ENCODE data around the gene HES2. TPM values are rescaled to one million over a fixed set of nuclear protein-coding genes. Genes with fewer than 3 reads are reported as not detected.

The HES2 gene
- total and polyA plus RNA-seq, 9 of the 15 experiments (the other 6 are each of a cell fraction or from before 2014, with no cell fraction given) = 0.05 to 0.18 (median 0.07) TPM; not detected in 4

DNA sequence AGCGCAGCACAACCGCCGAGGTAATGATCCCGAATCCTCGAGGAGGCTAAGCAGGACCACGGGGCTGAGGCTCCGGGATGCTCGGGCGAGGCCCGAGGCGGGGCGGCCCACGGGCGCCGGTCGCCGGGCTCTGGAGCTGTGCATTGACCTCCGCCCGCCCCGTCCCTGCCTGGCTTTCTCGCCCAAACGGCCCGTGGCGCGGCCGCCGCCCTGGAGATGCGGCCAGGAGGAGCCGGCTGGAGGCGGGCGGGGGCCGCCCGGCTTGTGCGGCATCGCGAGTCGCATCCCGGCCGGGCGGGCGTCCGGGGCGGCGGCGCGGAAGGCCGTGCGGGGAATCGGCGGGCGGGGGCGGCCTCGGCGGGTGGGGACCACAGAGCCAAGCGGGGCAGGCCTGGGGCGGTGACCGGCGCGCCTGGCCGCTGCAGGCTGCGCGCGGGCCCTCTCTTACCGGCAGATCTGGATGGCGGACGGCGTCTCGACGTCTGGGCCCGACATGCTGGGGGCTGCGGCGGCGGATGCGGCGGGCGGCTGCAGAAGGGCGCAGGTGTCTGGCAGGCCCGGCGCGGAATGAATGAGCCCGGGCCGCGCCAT lies 26.8 kb downstream of the HES2 start:
- CTCF ChIA-PET (ENCODE audit: low intra/inter-chr PET ratio) = no interaction called here
- TF ChIP-seq ARID4B (CRISPR knock-in tag; IDR thresholded peaks at IDR 0.05) = peak; percentile 53; the same call in 1 of the 2 replicates
- no peak for TF ChIP-seq POLR2AphosphoS5 (IDR thresholded peaks at IDR 0.05; ENCODE audit: control insufficient read depth, insufficient read depth, low read depth, low read length)
- TF ChIP-seq, protein P1, sequence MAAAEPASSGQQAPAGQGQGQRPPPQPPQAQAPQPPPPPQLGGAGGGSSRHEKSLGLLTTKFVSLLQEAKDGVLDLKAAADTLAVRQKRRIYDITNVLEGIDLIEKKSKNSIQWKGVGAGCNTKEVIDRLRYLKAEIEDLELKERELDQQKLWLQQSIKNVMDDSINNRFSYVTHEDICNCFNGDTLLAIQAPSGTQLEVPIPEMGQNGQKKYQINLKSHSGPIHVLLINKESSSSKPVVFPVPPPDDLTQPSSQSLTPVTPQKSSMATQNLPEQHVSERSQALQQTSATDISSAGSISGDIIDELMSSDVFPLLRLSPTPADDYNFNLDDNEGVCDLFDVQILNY (CRISPR knock-in tag; IDR thresholded peaks at IDR 0.05) = 0 out of 2 replicates have a peak, but pooled peaks have one; percentile 4
- TF ChIP-seq CBX8 (IDR thresholded peaks at IDR 0.05; ENCODE audit: borderline replicate concordance, extremely low read depth, low read depth, low read length, poor library complexity, severe bottlenecking) = no peak
- TF ChIP-seq, protein P2, sequence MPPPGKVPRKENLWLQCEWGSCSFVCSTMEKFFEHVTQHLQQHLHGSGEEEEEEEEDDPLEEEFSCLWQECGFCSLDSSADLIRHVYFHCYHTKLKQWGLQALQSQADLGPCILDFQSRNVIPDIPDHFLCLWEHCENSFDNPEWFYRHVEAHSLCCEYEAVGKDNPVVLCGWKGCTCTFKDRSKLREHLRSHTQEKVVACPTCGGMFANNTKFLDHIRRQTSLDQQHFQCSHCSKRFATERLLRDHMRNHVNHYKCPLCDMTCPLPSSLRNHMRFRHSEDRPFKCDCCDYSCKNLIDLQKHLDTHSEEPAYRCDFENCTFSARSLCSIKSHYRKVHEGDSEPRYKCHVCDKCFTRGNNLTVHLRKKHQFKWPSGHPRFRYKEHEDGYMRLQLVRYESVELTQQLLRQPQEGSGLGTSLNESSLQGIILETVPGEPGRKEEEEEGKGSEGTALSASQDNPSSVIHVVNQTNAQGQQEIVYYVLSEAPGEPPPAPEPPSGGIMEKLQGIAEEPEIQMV (tag; conservative IDR thresholded peaks at IDR 0.05; ENCODE audit: low read depth) = no peak
- no peak for TF ChIP-seq PTBP1 (IDR thresholded peaks at IDR 0.05; ENCODE audit: low read depth, low read length)
- TF ChIP-seq DIDO1 (tag; IDR thresholded peaks at IDR 0.05; ENCODE audit: low read depth) = no peak
- no peak for TF ChIP-seq KAT8 (IDR thresholded peaks at IDR 0.05; ENCODE audit: low read depth)
- TF ChIP-seq MECOM (CRISPR knock-in tag; IDR thresholded peaks at IDR 0.05) = no peak
- peak in 1 of 2 experiments; percentile 91; a peak in 2 of 4 replicates for TF ChIP-seq HDAC1 (IDR thresholded peaks at IDR 0.05)
- peak in 1 of 2 experiments; percentile 51 for TF ChIP-seq E2F6 (IDR thresholded peaks at IDR 0.05; ENCODE audit: borderline replicate concordance in 1 of 2, extremely low read depth in 1 of 2, insufficient read depth in 1 of 2, insufficient read length in 1 of 2, low read depth in 1 of 2, low read length in 1 of 2, poor library complexity in 1 of 2, severe bottlenecking in 1 of 2)

More for the DNA sequence above, 26.8 kb downstream of the HES2 start:
- FAIRE-seq (no peak), DNase-seq (ENCODE audit: extremely low read depth in 1 of 4, low spot score in 3 of 4) (peak in 3 of 4 experiments; percentile 69 to 88 (median 86)), ATAC-seq (peak; percentile 57)
- H3K79me2 ChIP-seq (ENCODE audit: control insufficient read depth, insufficient read depth, low read length) = peaks cover 20% of the 10 kb centered on the region
- no peaks in the 10 kb centered on the region for H3K9me3 ChIP-seq (replicated peaks; ENCODE audit: control insufficient read depth, insufficient read depth, low read depth, low read length)
- in situ Hi-C loops (cut with MboI) (loop anchor here (5.0 kb wide), 1 partner anchor 164 kb away; the partner anchor contains the start of gene TAS1R1), intact Hi-C loops (cut with micrococcal nuclease) (no loop called here)
- H3K4me3 ChIP-seq = peak overlapping the region; percentile 91
- no peaks in the 10 kb centered on the region for H3K27me3 ChIP-seq (ENCODE audit: control insufficient read depth in 2 of 2, insufficient read depth in 2 of 2, low read length in 2 of 2)
- H3K36me3 ChIP-seq (ENCODE audit: control insufficient read depth, insufficient read depth, low read length) = no peaks in the 10 kb centered on the region
- H3K4me2 ChIP-seq (ENCODE audit: insufficient read depth, low read length) = peak overlapping the region; percentile 83
- POLR2A ChIA-PET = interaction anchor here (0.6 to 4.8 kb wide), 15 partner anchors 8 to 667 kb away, joined by 3 to 43 read pairs (median 5); partner anchors contain the start of genes NOL9 and TAS1R1
- H3K4me1 ChIP-seq (replicated peaks in 1 of 2; ENCODE audit: control insufficient read depth in 2 of 2, insufficient read depth in 2 of 2, low read length in 2 of 2) = peaks cover 13 to 21% of the 10 kb centered on the region in 2 experiments
- H3K9ac ChIP-seq (ENCODE audit: insufficient read depth in 1 of 2, low read depth in 2 of 2, low read length in 2 of 2) = peak overlapping the region; percentile 34 to 92
- H2AFZ ChIP-seq (ENCODE audit: low read depth, low read length) = peak overlapping the region; percentile 91
- no peaks in the 10 kb centered on the region for H3K9me1 ChIP-seq (ENCODE audit: control insufficient read depth, insufficient read depth, low read length)
- no TSS peak for BruUV-seq (replicated peaks)
- WGBS (ENCODE audit: insufficient coverage, low coverage, missing lambda C conversion rate) = under 1% methylated on average over 62 of the region's 83 CpGs
- peak overlapping the region; percentile 91; the same call in 1 of the 3 replicates for H3K27ac ChIP-seq (ENCODE audit: extremely low read depth, low read depth, low read length)
- H4K20me1 ChIP-seq (replicated peaks; ENCODE audit: control insufficient read depth, insufficient read depth, low read length) = peaks cover 7% of the 10 kb centered on the region

Measured in K562 (cell line).